PC-9 (cell line): Measurements from ENCODE around the gene DNAJB12. TPM values are rescaled to one million over a fixed set of nuclear protein-coding genes. Genes with fewer than 3 reads are reported as not detected.

Experiments
- BruUV-seq: library from RNA; stranded (reverse); fragments of 400-500 nt; replicated peaks from 2 replicates; lab custom pipeline; 2021; lab: Mats Ljungman, UMichigan
- CTCF ChIA-PET: fragments of 300-600 bp; sonication (Branson Sonifier 250); formaldehyde crosslinking; loops from one replicate; lab custom pipeline; 2022; ENCODE audit warnings: antibody characterized with exemption; lab: Charles Lee
- POLR2A ChIA-PET: fragments of 300-600 bp; sonication (Branson Sonifier 250); formaldehyde crosslinking; loops from one replicate; lab custom pipeline; 2022; ENCODE audit warnings: antibody characterized with exemption; ENCODE audit not compliant: unreplicated experiment; lab: Charles Lee
- DNase-seq, 2 experiments: peaks; one replicate each; pipeline versions ENCODE4 v3.0.0 to v3.0.0-alpha.2; 2015 to 2022; ENCODE audit warnings: mixed read lengths in 1 of 2
- H2AFZ ChIP-seq: fragments of 200-600 bp; sonication (generic); 2 replicates; pipeline ENCODE4 v1.8.1; 2017; ENCODE audit warnings: antibody characterized with exemption
- H3F3A ChIP-seq: fragments of 200-600 bp; sonication (generic); 2 replicates; pipeline ENCODE4 v1.8.1; 2017; ENCODE audit warnings: antibody characterized with exemption, mild to moderate bottlenecking, low read depth; ENCODE audit not compliant: insufficient read depth
- H3K27ac ChIP-seq: fragments of 200-600 bp; sonication (generic); 2 replicates; pipeline ENCODE4 v1.6.1; 2016; ENCODE audit warnings: mixed run types
- H3K27me3 ChIP-seq: fragments of 200-600 bp; sonication (generic); 2 replicates; pipeline ENCODE4 v1.6.1; 2016; ENCODE audit warnings: low read depth, mixed run types; ENCODE audit not compliant: insufficient read depth
- H3K36me3 ChIP-seq: fragments of 200-600 bp; sonication (generic); 2 replicates; pipeline ENCODE4 v1.6.1; 2016; ENCODE audit warnings: low read depth, mixed run types
- H3K4me1 ChIP-seq: fragments of 200-600 bp; sonication (generic); replicated peaks from 2 replicates; pipeline ENCODE4 v1.6.1; 2016; ENCODE audit warnings: mixed run types; ENCODE audit not compliant: insufficient read depth
- H3K4me2 ChIP-seq: fragments of 200-600 bp; sonication (generic); 2 replicates; pipeline ENCODE4 v1.6.1; 2017; ENCODE audit warnings: mixed run types
- H3K4me3 ChIP-seq: fragments of 200-600 bp; sonication (generic); 2 replicates; pipeline ENCODE4 v1.6.1; 2016; ENCODE audit warnings: mixed run types
- H3K79me2 ChIP-seq: fragments of 200-600 bp; sonication (generic); 2 replicates; pipeline ENCODE4 v1.6.1; 2017; ENCODE audit warnings: low read depth, mixed run types
- H3K9me2 ChIP-seq: fragments of 200-600 bp; sonication (generic); 2 replicates; pipeline ENCODE4 v1.8.1; 2017; ENCODE audit warnings: mild to moderate bottlenecking; ENCODE audit not compliant: insufficient read depth
- H3K9me3 ChIP-seq: fragments of 200-600 bp; sonication (generic); 2 replicates; pipeline ENCODE4 v1.8.1; 2016; ENCODE audit warnings: low read depth; ENCODE audit not compliant: insufficient read depth
- H4K20me1 ChIP-seq: fragments of 200-600 bp; sonication (generic); 2 replicates; pipeline ENCODE4 v1.8.1; 2017; ENCODE audit not compliant: insufficient read depth
- EZH2 ChIP-seq: fragments of 200-600 bp; sonication (generic); IDR thresholded peaks from 2 replicates; pipeline ENCODE4 v1.8.0; 2017; ENCODE audit warnings: antibody characterized with exemption, low read depth
- intact Hi-C: fragments of 100-400 bp; cut with micrococcal nuclease; formaldehyde crosslinking; loops from one replicate; pipeline ENCODE4 v1.10.0; 2022; ENCODE audit not compliant: unreplicated experiment
- total RNA-seq: library from RNA; stranded (reverse); gene quantifications from 2 replicates; pipeline ENCODE4 v1.2.3, GENCODE V29; 2021
- TF ChIP-seq, protein P1 (sequence below): fragments of 200-600 bp; sonication (generic); conservative IDR thresholded peaks from 2 replicates; pipeline ENCODE4 v1.6.1; 2017; ENCODE audit warnings: mixed run types, antibody characterized with exemption, mild to moderate bottlenecking, moderate library complexity

The DNAJB12 gene
- total RNA-seq, 1 experiment from 2014 or later = 46.9 TPM

GRCh38 chr10:72333112-72334015 is 21.4 kb downstream of the DNAJB12 start:
- H3K27me3 ChIP-seq = no peaks in the 10 kb centered on the region
- peak overlapping the region; percentile 71; the same call in 1 of the 2 replicates for H3K4me2 ChIP-seq
- H3K4me3 ChIP-seq = no peak overlapping the region
- DNase-seq = no peak
- H3K79me2 ChIP-seq = no peaks in the 10 kb centered on the region
- peaks cover 4% of the 10 kb centered on the region; the same call in 1 of the 2 replicates for H3K36me3 ChIP-seq
- H3K9me3 ChIP-seq = no peaks in the 10 kb centered on the region
- no peaks in the 10 kb centered on the region for H4K20me1 ChIP-seq
- CTCF ChIA-PET = interaction anchor here (0.6 to 1.4 kb wide), 3 partner anchors 112 to 840 kb away, joined by 4 to 7 read pairs (median 4); no protein-coding TSS in a partner anchor
- H3F3A ChIP-seq = peaks cover 43% of the 10 kb centered on the region
- peaks cover 54% of the 10 kb centered on the region for H3K4me1 ChIP-seq
- no peaks in the 10 kb centered on the region for H3K9me2 ChIP-seq
- TSS peak; percentile 67 for BruUV-seq
- no peak overlapping the region for H2AFZ ChIP-seq
- POLR2A ChIA-PET = interaction anchor here (0.6 kb wide), 2 partner anchors 104 to 212 kb away, joined by 4 to 11 read pairs; no protein-coding TSS in a partner anchor
- TF ChIP-seq, protein P1, sequence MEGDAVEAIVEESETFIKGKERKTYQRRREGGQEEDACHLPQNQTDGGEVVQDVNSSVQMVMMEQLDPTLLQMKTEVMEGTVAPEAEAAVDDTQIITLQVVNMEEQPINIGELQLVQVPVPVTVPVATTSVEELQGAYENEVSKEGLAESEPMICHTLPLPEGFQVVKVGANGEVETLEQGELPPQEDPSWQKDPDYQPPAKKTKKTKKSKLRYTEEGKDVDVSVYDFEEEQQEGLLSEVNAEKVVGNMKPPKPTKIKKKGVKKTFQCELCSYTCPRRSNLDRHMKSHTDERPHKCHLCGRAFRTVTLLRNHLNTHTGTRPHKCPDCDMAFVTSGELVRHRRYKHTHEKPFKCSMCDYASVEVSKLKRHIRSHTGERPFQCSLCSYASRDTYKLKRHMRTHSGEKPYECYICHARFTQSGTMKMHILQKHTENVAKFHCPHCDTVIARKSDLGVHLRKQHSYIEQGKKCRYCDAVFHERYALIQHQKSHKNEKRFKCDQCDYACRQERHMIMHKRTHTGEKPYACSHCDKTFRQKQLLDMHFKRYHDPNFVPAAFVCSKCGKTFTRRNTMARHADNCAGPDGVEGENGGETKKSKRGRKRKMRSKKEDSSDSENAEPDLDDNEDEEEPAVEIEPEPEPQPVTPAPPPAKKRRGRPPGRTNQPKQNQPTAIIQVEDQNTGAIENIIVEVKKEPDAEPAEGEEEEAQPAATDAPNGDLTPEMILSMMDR = no peak
- TF ChIP-seq EZH2 = no peak
- H3K27ac ChIP-seq = peak overlapping the region; percentile 95
- intact Hi-C loops = loop anchor here (5.0 to 10.0 kb wide), 2 partner anchors 566 to 1019 kb away; partner anchors contain the start of gene SLC29A3

GRCh38 chr10:72332423-72333111 is 22.2 kb downstream of the DNAJB12 start:
- peaks cover 62% of the 10 kb centered on the region for H3K4me1 ChIP-seq
- H3K9me2 ChIP-seq = no peaks in the 10 kb centered on the region
- ChIA-PET POLR2A (interaction anchor here (0.5 to 1.2 kb wide), 11 partner anchors 22 to 831 kb away, joined by 3 to 18 read pairs (median 6); partner anchors contain the start of gene PSAP), CTCF (interaction anchor here (0.5 to 1.5 kb wide), 7 partner anchors 12 to 284 kb away, joined by 3 to 18 read pairs (median 5); no protein-coding TSS in a partner anchor)
- H3K9me3 ChIP-seq = no peaks in the 10 kb centered on the region
- H3K36me3 ChIP-seq = peaks cover 4% of the 10 kb centered on the region; the same call in 1 of the 2 replicates
- H2AFZ ChIP-seq = no peak overlapping the region
- TF ChIP-seq, protein P1 = no peak
- TF ChIP-seq EZH2 = no peak
- no peaks in the 10 kb centered on the region for H3K79me2 ChIP-seq
- peak overlapping the region; percentile 71 for H3K4me2 ChIP-seq
- H4K20me1 ChIP-seq = no peaks in the 10 kb centered on the region
- peaks cover 41% of the 10 kb centered on the region for H3F3A ChIP-seq
- no peaks in the 10 kb centered on the region for H3K27me3 ChIP-seq
- BruUV-seq = no TSS peak
- H3K4me3 ChIP-seq = peak overlapping the region; percentile 36; the same call in 1 of the 2 replicates
- intact Hi-C loops = loop anchor here (5.0 to 10.0 kb wide), 2 partner anchors 565 to 1018 kb away; partner anchors contain the start of gene SLC29A3
- peak overlapping the region; percentile 95 for H3K27ac ChIP-seq
- DNase-seq = no peak
